Epithelial cell of proximal tubule (primary cell): Measurements from ENCODE around the gene GDAP2. TPM values are rescaled to one million over a fixed set of nuclear protein-coding genes. Genes with fewer than 3 reads are reported as not detected.

Experiments
- DNase-seq: peaks from one replicate; pipeline ENCODE4 v3.0.0-alpha.2; 2011; ENCODE audit warnings: low read depth
- H3K4me3 ChIP-seq: 2 replicates; pipeline ENCODE4 v1.5.1; 2011; ENCODE audit warnings: low read depth, mild to moderate bottlenecking, low read length
- CTCF ChIP-seq: conservative IDR thresholded peaks from 2 replicates; pipeline ENCODE4 v1.5.1; 2012; ENCODE audit warnings: low read depth, mild to moderate bottlenecking, low read length
- total RNA-seq: library from RNA; depleted of rRNA; stranded (reverse); fragments of >200 nt; gene quantifications from 2 replicates; pipeline ENCODE4 v1.2.3, GENCODE V29; 2015

Gene GDAP2
- total RNA-seq, 1 donor from 2014 or later = 13.8 TPM

GRCh38 chr1:117814856-117815797 lies 114.3 kb downstream of the GDAP2 start:
- no peak for DNase-seq
- TF ChIP-seq CTCF = no peak
- no peak overlapping the region for H3K4me3 ChIP-seq

Other genes starting within 250 kb of the GDAP2 start
- 15.0 and 16.9 TPM in 2 replicates for gene WDR3, start 118 bp upstream of the GDAP2 start, total RNA-seq